Suprapubic skin (tissue), 4 donors: ENCODE results near the gene FRMD4B. TPM values are rescaled to one million over a fixed set of nuclear protein-coding genes. Genes with fewer than 3 reads are reported as not detected.
A peak's percentile ranks its signal among the peaks of the same experiment; 100 is the strongest.

Experiments
- DNase-seq, 2 donors: peaks; one replicate each; pipeline ENCODE4 v3.0.0-alpha.2; 2019; ENCODE audit warnings: low spot score in 2 of 2
- H3K27ac ChIP-seq: fragments of 200-600 bp; sonication (generic); one replicate; pipeline ENCODE4 v1.5.1; 2019
- H3K27me3 ChIP-seq: fragments of 200-600 bp; sonication (generic); one replicate; pipeline ENCODE4 v1.5.1; 2019
- H3K36me3 ChIP-seq: fragments of 200-600 bp; sonication (generic); one replicate; pipeline ENCODE4 v1.5.1; 2019
- H3K4me1 ChIP-seq: fragments of 200-600 bp; sonication (generic); one replicate; pipeline ENCODE4 v1.5.1; 2019
- H3K4me3 ChIP-seq: fragments of 200-600 bp; sonication (generic); one replicate; pipeline ENCODE4 v1.5.1; 2019; ENCODE audit warnings: mild to moderate bottlenecking
- H3K9me3 ChIP-seq: fragments of 200-600 bp; sonication (generic); one replicate; pipeline ENCODE4 v1.5.1; 2019
- CTCF ChIP-seq, 2 donors: fragments of 200-600 bp in 1 of 2; fragments of 450-650 bp in 1 of 2; sonication (generic) in 1 of 2; IDR thresholded peaks; one replicate each; pipeline ENCODE4 v1.5.1; 2016 to 2019; ENCODE audit warnings: antibody characterized with exemption in 2 of 2, mild to moderate bottlenecking in 1 of 2, moderate library complexity in 1 of 2
- EP300 ChIP-seq: sonication (generic); formaldehyde crosslinking; IDR thresholded peaks from one replicate; pipeline ENCODE4 v1.6.1; 2017; ENCODE audit warnings: antibody characterized with exemption
- POLR2A ChIP-seq, 2 donors: fragments of 450-650 bp; IDR thresholded peaks; one replicate each; pipeline ENCODE4 v1.6.1; 2017; ENCODE audit warnings: antibody characterized with exemption in 2 of 2, mild to moderate bottlenecking in 2 of 2, moderate library complexity in 2 of 2
- POLR2AphosphoS5 ChIP-seq, 3 donors: sonication (generic); formaldehyde crosslinking; IDR thresholded peaks; one replicate each; pipeline ENCODE4 v1.6.1; 2017; ENCODE audit warnings: antibody characterized with exemption in 3 of 3
- WGBS: methylation state at CpG from one replicate; pipeline ENCODE4 v1.1.5; 2018; 5-methylcytosine and 5-hydroxymethylcytosine counted together
- total RNA-seq, 4 donors: library from RNA; depleted of rRNA; stranded (reverse); fragments of >200 nt; gene quantifications; one replicate each; pipeline ENCODE4 v1.1.0, GENCODE V29; 2016

Gene FRMD4B
- total RNA-seq, 4 donors from 2014 or later: 53.8 to 75.3 (median 67.8) TPM

DNA sequence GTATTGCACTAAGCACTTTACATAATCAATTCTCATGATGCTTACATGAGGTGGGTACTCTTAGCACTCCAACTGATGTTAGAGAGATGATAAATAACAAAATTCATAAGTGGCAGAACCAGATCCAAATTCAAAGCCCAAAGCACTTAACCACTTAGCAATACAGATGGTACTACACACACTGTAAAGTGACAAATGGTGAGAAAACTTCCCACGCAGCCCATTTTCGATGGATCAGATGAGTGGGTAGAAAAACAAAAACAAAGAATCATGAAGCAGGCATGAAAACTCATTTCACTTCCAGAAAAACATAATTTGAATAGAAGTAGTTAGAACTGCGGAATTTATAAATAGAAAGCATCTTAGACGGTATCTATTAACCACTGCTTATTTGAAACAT, 66.2 kb downstream of the FRMD4B start:
- 61% methylated on average over 4 of the region's 4 CpGs for WGBS
- no peaks in the 10 kb centered on the region for H3K27me3 ChIP-seq
- no peak for DNase-seq
- H3K27ac ChIP-seq: no peak overlapping the region
- TF ChIP-seq POLR2AphosphoS5 (IDR thresholded peaks at IDR 0.05) (no peak), EP300 (no peak), POLR2A (IDR thresholded peaks at IDR 0.05) (no peak), CTCF (IDR thresholded peaks at IDR 0.05) (no peak)
- H3K4me3 ChIP-seq: no peak overlapping the region
- H3K36me3 ChIP-seq: no peaks in the 10 kb centered on the region
- no peaks in the 10 kb centered on the region for H3K9me3 ChIP-seq
- peaks cover 15% of the 10 kb centered on the region for H3K4me1 ChIP-seq

DNA sequence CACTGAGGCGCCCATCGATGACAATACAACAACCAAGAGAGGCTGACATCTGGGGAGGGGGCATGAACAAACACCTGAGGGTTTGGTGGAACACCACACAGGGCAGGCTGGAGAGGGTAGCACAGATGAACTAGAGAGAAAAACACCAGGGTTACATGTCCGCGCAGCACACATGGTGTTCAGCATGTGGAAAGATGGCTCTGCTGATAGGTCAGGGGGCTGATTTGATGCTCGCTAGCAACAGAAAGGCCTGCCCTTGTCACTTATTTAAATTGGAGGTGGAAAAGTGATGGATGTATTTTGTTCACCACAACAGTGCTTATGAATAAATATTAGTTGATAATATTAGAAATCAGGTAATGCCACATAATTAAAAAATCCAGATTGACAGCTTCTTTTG, 67.5 kb downstream of the FRMD4B start:
- no peak for TF ChIP-seq EP300
- TF ChIP-seq CTCF (IDR thresholded peaks at IDR 0.05): no peak
- no peak for TF ChIP-seq POLR2AphosphoS5 (IDR thresholded peaks at IDR 0.05)
- TF ChIP-seq POLR2A (IDR thresholded peaks at IDR 0.05): no peak
- no peak overlapping the region for H3K4me3 ChIP-seq
- 91% methylated on average over 5 of the region's 5 CpGs for WGBS

DNA sequence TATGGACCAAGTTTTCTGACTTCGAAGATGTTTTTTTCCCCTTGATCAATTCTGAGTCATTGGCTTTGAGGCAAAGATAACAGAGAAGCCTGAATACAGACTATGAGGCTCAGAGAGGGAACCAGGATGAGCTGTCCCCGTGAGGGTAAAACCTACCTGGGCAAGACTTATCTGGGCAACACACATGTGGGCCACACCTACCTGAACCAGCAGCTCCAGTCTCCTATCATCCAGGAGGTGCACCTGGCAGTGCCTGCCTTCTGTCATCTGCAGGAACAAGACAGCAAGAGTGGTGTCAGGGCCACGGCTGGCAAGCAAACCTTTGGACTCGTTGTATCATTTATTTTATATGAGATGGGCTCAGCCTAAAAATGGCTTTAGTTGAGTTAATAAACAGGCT, 72.6 kb downstream of the FRMD4B start:
- WGBS: 55% methylated on average over 4 of the region's 4 CpGs
- Histone ChIP-seq H3K4me1 (no peaks in the 10 kb centered on the region), H3K36me3 (peaks cover 4% of the 10 kb centered on the region), H3K4me3 (no peak overlapping the region), H3K27ac (no peak overlapping the region), H3K27me3 (no peaks in the 10 kb centered on the region), H3K9me3 (no peaks in the 10 kb centered on the region)
- no peak for TF ChIP-seq EP300
- no peak for TF ChIP-seq POLR2AphosphoS5 (IDR thresholded peaks at IDR 0.05)
- no peak for TF ChIP-seq CTCF (IDR thresholded peaks at IDR 0.05)
- no peak for DNase-seq

More for the DNA sequence above, 67.5 kb downstream of the FRMD4B start:
- no peaks in the 10 kb centered on the region for H3K27me3 ChIP-seq
- H3K9me3 ChIP-seq: no peaks in the 10 kb centered on the region
- no peak overlapping the region for H3K27ac ChIP-seq
- no peaks in the 10 kb centered on the region for H3K36me3 ChIP-seq
- no peak for DNase-seq
- H3K4me1 ChIP-seq: peaks cover 8% of the 10 kb centered on the region

DNA sequence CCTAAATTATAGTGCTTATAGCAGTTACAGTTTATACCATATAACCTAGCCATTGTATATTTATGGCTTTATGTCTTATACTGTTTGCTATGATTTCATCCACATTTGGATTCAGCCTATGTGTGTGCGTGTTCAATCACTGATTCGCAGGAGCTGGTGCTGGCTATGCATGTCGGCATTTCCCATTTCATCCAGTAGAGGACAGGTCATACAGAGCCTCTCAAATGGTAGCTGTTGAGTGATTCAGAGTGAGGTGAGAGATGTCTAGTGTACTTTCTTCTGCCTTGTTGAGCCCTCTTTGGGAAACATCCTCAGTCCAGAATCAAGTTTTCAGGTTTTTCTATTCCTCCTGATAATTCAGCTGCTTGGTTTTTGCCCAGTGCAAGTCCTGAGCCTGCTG, 76.1 kb downstream of the FRMD4B start:
- Histone ChIP-seq H3K27ac (no peak overlapping the region), H3K4me3 (no peak overlapping the region), H3K9me3 (no peaks in the 10 kb centered on the region), H3K27me3 (no peaks in the 10 kb centered on the region), H3K4me1 (peaks cover 18% of the 10 kb centered on the region), H3K36me3 (peaks cover 4% of the 10 kb centered on the region)
- TF ChIP-seq POLR2AphosphoS5 (IDR thresholded peaks at IDR 0.05) (no peak), CTCF (IDR thresholded peaks at IDR 0.05) (peak in 1 of 2 donors; percentile 23)
- WGBS: 69% methylated on average over 3 of the region's 3 CpGs
- DNase-seq: no peak

DNA sequence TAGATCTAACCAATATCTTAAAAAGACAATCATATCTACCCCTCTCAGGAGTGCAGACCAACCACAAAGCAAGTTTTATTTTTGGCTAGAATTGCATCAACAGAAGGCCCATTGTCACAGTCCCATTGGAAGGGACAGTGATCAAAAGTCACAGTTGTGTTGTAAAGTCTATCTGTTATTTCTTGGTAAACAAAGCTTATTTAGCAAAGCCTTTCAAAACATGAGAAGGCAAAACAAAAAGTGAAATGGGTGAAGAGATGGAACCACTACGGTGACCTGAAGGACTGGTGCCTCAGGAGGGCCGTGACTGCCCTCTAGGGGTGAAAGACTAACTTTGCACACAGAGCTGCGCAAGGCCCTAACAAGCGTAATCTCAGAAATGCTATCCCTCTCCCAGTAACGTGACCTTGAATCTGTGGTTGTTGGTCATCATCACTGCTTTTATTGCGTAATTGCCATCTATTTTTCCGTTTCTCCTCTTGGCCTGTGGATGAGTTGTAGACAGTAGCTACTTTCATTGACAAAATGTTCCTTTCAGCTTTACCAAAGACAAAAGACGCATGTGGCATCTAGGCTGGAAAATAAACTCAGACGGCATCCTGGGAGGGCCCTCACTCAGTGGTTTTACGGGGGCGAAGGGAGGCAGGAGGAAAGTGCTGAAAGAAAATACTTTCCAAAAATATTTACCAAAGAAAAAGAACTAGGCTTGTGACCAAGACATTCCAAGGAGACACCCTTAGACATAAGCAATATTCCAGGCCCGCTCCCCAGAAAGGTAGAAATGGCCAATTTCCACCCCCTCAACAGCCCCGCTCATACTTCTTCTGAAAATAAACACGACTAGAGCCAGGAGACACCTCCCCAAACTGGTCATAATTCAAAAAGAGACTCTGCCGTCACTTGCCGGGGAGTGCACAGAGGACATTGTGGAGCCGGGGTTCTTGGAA, 79.4 kb downstream of the FRMD4B start:
- peaks cover 18% of the 10 kb centered on the region for H3K4me1 ChIP-seq
- H3K36me3 ChIP-seq: peaks cover 4% of the 10 kb centered on the region
- no peak overlapping the region for H3K4me3 ChIP-seq
- 26% methylated on average over 17 of the region's 17 CpGs for WGBS
- H3K9me3 ChIP-seq: no peaks in the 10 kb centered on the region
- TF ChIP-seq CTCF (IDR thresholded peaks at IDR 0.05): peak; percentile 83 to 92
- TF ChIP-seq EP300: no peak
- peak in 2 of 3 donors; percentile 83 to 88 for TF ChIP-seq POLR2AphosphoS5 (IDR thresholded peaks at IDR 0.05)
- no peaks in the 10 kb centered on the region for H3K27me3 ChIP-seq
- DNase-seq: peak in 1 of 2 donors; percentile 81
- peak overlapping the region; percentile 30 for H3K27ac ChIP-seq
